ENCODE results near the gene FNDC1.

Gene FNDC1

GRCh38 chr6:159309723-159310122 is 140.5 kb downstream of the FNDC1 start:
- DNase-seq = no peak

GRCh38 chr6:159311618-159312017 is 142.4 kb downstream of the FNDC1 start:
- DNase-seq = peak; percentile 4

DNA sequence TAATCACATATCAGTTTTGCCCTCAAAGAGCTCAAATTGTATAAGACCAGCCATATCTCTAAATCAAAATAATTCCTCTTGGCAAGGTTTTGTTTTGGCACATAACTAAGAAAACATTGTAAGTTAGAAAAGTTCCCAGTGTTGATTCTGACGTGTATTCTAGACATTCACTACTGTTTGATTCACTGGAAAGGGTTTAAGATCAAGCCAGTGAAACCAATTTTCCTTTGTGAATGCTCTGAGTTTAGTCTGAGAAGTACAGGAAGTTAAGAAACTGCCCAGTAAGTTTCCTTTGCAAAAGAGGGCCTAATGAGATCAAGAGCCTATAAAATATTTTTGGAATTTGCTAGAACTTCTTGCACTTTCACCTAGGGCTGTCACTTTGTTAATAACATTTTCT is 143.0 kb downstream of the FNDC1 start:
- DNase-seq = no peak

GRCh38 chr6:159313018-159313417 is 143.8 kb downstream of the FNDC1 start:
- DNase-seq = no peak

DNA sequence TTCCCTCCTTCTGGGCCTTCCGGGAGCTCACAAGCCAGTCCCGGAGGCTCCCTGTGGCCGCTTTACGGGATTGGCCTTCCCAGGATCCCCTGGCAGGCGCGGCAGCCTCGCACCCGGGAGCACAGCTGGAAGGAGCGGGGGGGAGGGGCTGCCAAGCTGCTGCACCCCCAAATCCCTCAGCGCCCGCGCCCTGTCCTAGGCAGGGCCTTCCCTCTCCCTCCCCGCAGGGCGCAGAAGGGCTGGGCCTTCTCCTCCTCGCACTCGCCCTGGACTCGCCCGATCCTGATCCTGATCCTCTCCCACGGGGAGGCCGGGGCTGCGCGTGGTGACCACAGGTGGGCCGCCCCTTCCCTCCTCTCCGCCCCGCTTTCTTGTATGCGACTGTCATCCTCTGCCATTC is 146.4 kb downstream of the FNDC1 start:
- DNase-seq = no peak

GRCh38 chr6:159317430-159317829 is 148.2 kb downstream of the FNDC1 start:
- DNase-seq = peak; percentile 7

- no peak for DNase-seq
Observed at GRCh38 chr6:159321267-159321666, 152.1 kb downstream of the FNDC1 start.
